PFSK-1 (cell line): ENCODE data around the gene CD48.

Experiments used
- FOXP2 ChIP-seq: optimal IDR thresholded peaks from 2 replicates; pipeline ENCODE3; 2011; ENCODE audit warnings: borderline replicate concordance, control low read depth, inconsistent platforms; ENCODE audit not compliant: insufficient read depth; ENCODE audit errors: extremely low read length, extremely low read depth
- POLR2AphosphoS5 ChIP-seq: IDR thresholded peaks from 2 replicates; pipeline ENCODE4 v1.6.1; 2012; ENCODE audit warnings: low read depth, mild to moderate bottlenecking, control low read depth, low read length, moderate library complexity
- REST ChIP-seq, 2 experiments: IDR thresholded peaks; 2 replicates each; pipeline versions ENCODE4 v1.6.1 to v1.8.0; 2011 to 2012; ENCODE audit warnings: low read depth in 2 of 2, low read length in 2 of 2, control low read depth in 1 of 2, inconsistent platforms in 1 of 2, mild to moderate bottlenecking in 1 of 2, moderate library complexity in 1 of 2; ENCODE audit not compliant: insufficient read depth in 1 of 2
- SIN3A ChIP-seq: IDR thresholded peaks from 2 replicates; pipeline ENCODE4 v1.6.1; 2012; ENCODE audit warnings: mild to moderate bottlenecking, low read length, moderate library complexity, borderline replicate concordance; ENCODE audit not compliant: insufficient read depth
- TAF1 ChIP-seq: IDR thresholded peaks from 2 replicates; pipeline ENCODE4 v1.6.1; 2012; ENCODE audit warnings: low read length, control low read depth, borderline replicate concordance; ENCODE audit not compliant: insufficient read depth

Gene CD48

GRCh38 chr1:160685266-160685665 is 26.4 kb downstream of the CD48 start:
- TF ChIP-seq SIN3A = no peak
- TF ChIP-seq TAF1 = no peak
- no peak for TF ChIP-seq REST (IDR thresholded peaks at IDR 0.05; ENCODE audit: insufficient read depth in 1 of 2, low read depth in 2 of 2, low read length in 2 of 2)
- TF ChIP-seq FOXP2 = no peak
- TF ChIP-seq POLR2AphosphoS5 = no peak

GRCh38 chr1:160682983-160683865 is 28.4 kb downstream of the CD48 start:
- TF ChIP-seq TAF1 (no peak), POLR2AphosphoS5 (no peak), FOXP2 (no peak), REST (IDR thresholded peaks at IDR 0.05; ENCODE audit: insufficient read depth in 1 of 2, low read depth in 2 of 2, low read length in 2 of 2) (no peak), SIN3A (no peak)

GRCh38 chr1:160681891-160682140 is 29.8 kb downstream of the CD48 start:
- no peak for TF ChIP-seq SIN3A
- TF ChIP-seq TAF1 = no peak
- no peak for TF ChIP-seq REST (IDR thresholded peaks at IDR 0.05; ENCODE audit: insufficient read depth in 1 of 2, low read depth in 2 of 2, low read length in 2 of 2)
- TF ChIP-seq FOXP2 = no peak
- no peak for TF ChIP-seq POLR2AphosphoS5

- no peak for TF ChIP-seq POLR2AphosphoS5
- no peak for TF ChIP-seq SIN3A
- TF ChIP-seq FOXP2 = no peak
- no peak for TF ChIP-seq TAF1
- no peak for TF ChIP-seq REST (IDR thresholded peaks at IDR 0.05; ENCODE audit: insufficient read depth in 1 of 2, low read depth in 2 of 2, low read length in 2 of 2)
Observed at GRCh38 chr1:160681066-160681890, 30.3 kb downstream of the CD48 start.
